GM12878 (cell line): ENCODE measurements around the gene MB21D2. TPM values are rescaled to one million over a fixed set of nuclear protein-coding genes. Genes with fewer than 3 reads are reported as not detected.

ENCODE experiments used
- ATF7 ChIP-seq: fragments of 450-650 bp; IDR thresholded peaks from 2 replicates; pipeline ENCODE4 v1.6.1; 2016; ENCODE audit warnings: low read depth, mild to moderate bottlenecking
- CEBPB ChIP-seq, 2 experiments: fragments of 150-350 bp in 1 of 2; IDR thresholded peaks; 2 replicates each; pipeline ENCODE4 v1.6.1; 2012 to 2014; ENCODE audit warnings: low read depth in 2 of 2, low read length in 2 of 2, borderline replicate concordance in 1 of 2, inconsistent platforms in 1 of 2
- CHD1 ChIP-seq: IDR thresholded peaks from 2 replicates; pipeline ENCODE4 v1.6.1; 2012; ENCODE audit warnings: low read depth, low read length, improper control_type of control experiment
- CREM ChIP-seq: IDR thresholded peaks from 2 replicates; pipeline ENCODE4 v1.6.1; 2014; ENCODE audit warnings: antibody characterized with exemption, low read depth
- DPF2 ChIP-seq: fragments of 450-650 bp; IDR thresholded peaks from 2 replicates; pipeline ENCODE4 v1.6.1; 2017; ENCODE audit warnings: mild to moderate bottlenecking
- EZH2 ChIP-seq: IDR thresholded peaks from 2 replicates; pipeline ENCODE4 v1.6.1; 2012; ENCODE audit warnings: low read depth, mild to moderate bottlenecking, control low read depth, inconsistent platforms, low read length, borderline replicate concordance; ENCODE audit not compliant: control insufficient read depth
- FOXK2 ChIP-seq: fragments of 450-650 bp; IDR thresholded peaks from 2 replicates; pipeline ENCODE4 v1.6.1; 2017; ENCODE audit warnings: mild to moderate bottlenecking, moderate library complexity
- IKZF2 ChIP-seq, 2 experiments: fragments of 450-650 bp; IDR thresholded peaks; 2 replicates each; pipeline ENCODE4 v1.6.1; 2017; ENCODE audit warnings: mild to moderate bottlenecking in 2 of 2, moderate library complexity in 2 of 2
- IRF4 ChIP-seq: IDR thresholded peaks from 2 replicates; pipeline ENCODE4 v1.6.1; 2011; ENCODE audit warnings: low read depth, low read length
- MYC ChIP-seq: IDR thresholded peaks from 2 replicates; pipeline ENCODE4 v1.6.1; 2011; ENCODE audit warnings: mild to moderate bottlenecking, low read length, moderate library complexity, inconsistent platforms; ENCODE audit not compliant: insufficient read depth, insufficient replicate concordance, insufficient read length, severe bottlenecking
- NBN ChIP-seq: fragments of 450-650 bp; IDR thresholded peaks from 2 replicates; pipeline ENCODE4 v1.6.1; 2016
- NFXL1 ChIP-seq: fragments of 450-650 bp; IDR thresholded peaks from 2 replicates; pipeline ENCODE4 v1.6.1; 2017; ENCODE audit warnings: antibody characterized with exemption, mild to moderate bottlenecking, borderline replicate concordance
- SMAD1 ChIP-seq: fragments of 450-650 bp; IDR thresholded peaks from 2 replicates; pipeline ENCODE4 v1.6.1; 2018; ENCODE audit warnings: mild to moderate bottlenecking, low read depth; ENCODE audit not compliant: partially characterized antibody
- SUZ12 ChIP-seq: fragments of 200-600 bp; sonication (generic); IDR thresholded peaks from one replicate; pipeline ENCODE4 v1.6.1; 2018; ENCODE audit warnings: antibody characterized with exemption, mild to moderate bottlenecking; ENCODE audit not compliant: unreplicated experiment
- TBL1XR1 ChIP-seq: IDR thresholded peaks from 2 replicates; pipeline ENCODE4 v1.6.1; 2012; ENCODE audit warnings: low read depth, low read length, improper control_type of control experiment
- USF2 ChIP-seq: IDR thresholded peaks from 2 replicates; pipeline ENCODE4 v1.6.1; 2011; ENCODE audit warnings: low read depth, low read length, improper control_type of control experiment, borderline replicate concordance
- WRNIP1 ChIP-seq: IDR thresholded peaks from 2 replicates; pipeline ENCODE4 v1.6.1; 2011; ENCODE audit warnings: low read depth, low read length, improper control_type of control experiment, borderline replicate concordance
- YY1 ChIP-seq: IDR thresholded peaks from 2 replicates; pipeline ENCODE4 v1.6.1; 2011; ENCODE audit warnings: low read depth, mild to moderate bottlenecking, low read length
- ZNF217 ChIP-seq: fragments of 450-650 bp; IDR thresholded peaks from 2 replicates; pipeline ENCODE4 v1.6.1; 2017; ENCODE audit warnings: antibody characterized with exemption, mild to moderate bottlenecking
- polyA plus RNA-seq, 11 experiments: library from polyadenylated mRNA; depleted of rRNA in 4 of 11; unstranded in 6 of 11; stranded (reverse) in 5 of 11; fragments of >200 nt; fragmentation: Nextera tagmentation in 4 of 11; fragmentation: Illumina TruSeq in 1 of 11; extraction: Ambion mirVana in 4 of 11; extraction: Trizol in 1 of 11; gene quantifications; 1 replicate in 1 of 11; 2 replicates in 10 of 11; pipeline versions ENCODE4 v1.2.1 to v1.2.3, GENCODE V29; 2011 to 2016; ENCODE audit warnings: inconsistent platforms in 2 of 11, missing spikeins in 2 of 11, low read depth in 1 of 11
- total RNA-seq, 4 experiments: library from RNA; depleted of rRNA in 3 of 4; stranded (reverse); fragments of >200 nt in 3 of 4; fragmentation: Illumina TruSeq in 1 of 4; extraction: Trizol in 1 of 4; gene quantifications; 2 replicates each; pipeline versions ENCODE4 v1.2.1 to v1.2.3, GENCODE V29; 2013 to 2021
- TF ChIP-seq, protein P1 (sequence below): fragments of 450-650 bp; formaldehyde crosslinking; IDR thresholded peaks from 2 replicates; pipeline ENCODE4 v1.4.0; 2022; ENCODE audit warnings: mild to moderate bottlenecking, moderate library complexity
- TF ChIP-seq, protein P2 (sequence below): fragments of 450-650 bp; formaldehyde crosslinking; IDR thresholded peaks from 2 replicates; pipeline ENCODE4 v1.5.0; 2022; ENCODE audit warnings: mild to moderate bottlenecking, missing genetic modification characterization
- TF ChIP-seq, protein P3 (sequence below): IDR thresholded peaks from 2 replicates; pipeline ENCODE4 v1.6.1; 2012; ENCODE audit warnings: low read depth, low read length, improper control_type of control experiment

The MB21D2 gene
- total and polyA plus RNA-seq, 10 of the 15 experiments (the other 5 are each of a cell fraction or from before 2014, with no cell fraction given), result 7.9 to 21.2 (median 15.3) TPM

GRCh38 chr3:192892981-192893700, 24.5 kb downstream of the MB21D2 start (continued):
- TF ChIP-seq USF2 (no peak), NFXL1 (no peak), CEBPB (IDR thresholded peaks at IDR 0.05; ENCODE audit: borderline replicate concordance in 1 of 2, low read depth in 2 of 2, low read length in 2 of 2) (0 out of 4 replicates have a peak, but pooled peaks of 1 of the 2 experiments have one; percentile 54), YY1 (peak; percentile 54; the same call in 1 of the 2 replicates), CREM (peak; percentile 91), ATF7 (peak; percentile 98), WRNIP1 (0 out of 2 replicates have a peak, but pooled peaks have one; percentile 38), FOXK2 (no peak), ZNF217 (peak; percentile 69; the same call in 1 of the 2 replicates), IKZF2 (IDR thresholded peaks at IDR 0.05) (peak; percentile 100), SUZ12 (no peak), TBL1XR1 (peak; percentile 77; the same call in 1 of the 2 replicates), DPF2 (peak; percentile 98), IRF4 (peak; percentile 89), CHD1 (no peak), MYC (no peak), NBN (peak; percentile 92; the same call in 1 of the 2 replicates), SMAD1 (peak; percentile 85), EZH2 (no peak)
- TF ChIP-seq, protein P1, sequence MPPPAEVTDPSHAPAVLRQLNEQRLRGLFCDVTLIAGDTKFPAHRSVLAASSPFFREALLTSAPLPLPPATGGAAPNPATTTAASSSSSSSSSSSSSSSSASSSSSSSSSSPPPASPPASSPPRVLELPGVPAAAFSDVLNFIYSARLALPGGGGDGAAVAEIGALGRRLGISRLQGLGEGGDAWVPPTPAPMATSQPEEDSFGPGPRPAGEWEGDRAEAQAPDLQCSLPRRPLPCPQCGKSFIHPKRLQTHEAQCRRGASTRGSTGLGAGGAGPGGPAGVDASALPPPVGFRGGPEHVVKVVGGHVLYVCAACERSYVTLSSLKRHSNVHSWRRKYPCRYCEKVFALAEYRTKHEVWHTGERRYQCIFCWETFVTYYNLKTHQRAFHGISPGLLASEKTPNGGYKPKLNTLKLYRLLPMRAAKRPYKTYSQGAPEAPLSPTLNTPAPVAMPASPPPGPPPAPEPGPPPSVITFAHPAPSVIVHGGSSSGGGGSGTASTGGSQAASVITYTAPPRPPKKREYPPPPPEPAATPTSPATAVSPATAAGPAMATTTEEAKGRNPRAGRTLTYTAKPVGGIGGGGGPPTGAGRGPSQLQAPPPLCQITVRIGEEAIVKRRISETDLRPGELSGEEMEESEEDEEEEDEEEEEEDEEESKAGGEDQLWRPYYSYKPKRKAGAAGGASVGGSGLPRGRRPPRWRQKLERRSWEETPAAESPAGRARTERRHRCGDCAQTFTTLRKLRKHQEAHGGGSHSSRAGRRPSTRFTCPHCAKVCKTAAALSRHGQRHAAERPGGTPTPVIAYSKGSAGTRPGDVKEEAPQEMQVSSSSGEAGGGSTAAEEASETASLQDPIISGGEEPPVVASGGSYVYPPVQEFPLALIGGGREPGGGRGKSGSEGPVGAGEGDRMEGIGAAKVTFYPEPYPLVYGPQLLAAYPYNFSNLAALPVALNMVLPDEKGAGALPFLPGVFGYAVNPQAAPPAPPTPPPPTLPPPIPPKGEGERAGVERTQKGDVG (CRISPR knock-in tag), result no peak
- TF ChIP-seq, protein P2, sequence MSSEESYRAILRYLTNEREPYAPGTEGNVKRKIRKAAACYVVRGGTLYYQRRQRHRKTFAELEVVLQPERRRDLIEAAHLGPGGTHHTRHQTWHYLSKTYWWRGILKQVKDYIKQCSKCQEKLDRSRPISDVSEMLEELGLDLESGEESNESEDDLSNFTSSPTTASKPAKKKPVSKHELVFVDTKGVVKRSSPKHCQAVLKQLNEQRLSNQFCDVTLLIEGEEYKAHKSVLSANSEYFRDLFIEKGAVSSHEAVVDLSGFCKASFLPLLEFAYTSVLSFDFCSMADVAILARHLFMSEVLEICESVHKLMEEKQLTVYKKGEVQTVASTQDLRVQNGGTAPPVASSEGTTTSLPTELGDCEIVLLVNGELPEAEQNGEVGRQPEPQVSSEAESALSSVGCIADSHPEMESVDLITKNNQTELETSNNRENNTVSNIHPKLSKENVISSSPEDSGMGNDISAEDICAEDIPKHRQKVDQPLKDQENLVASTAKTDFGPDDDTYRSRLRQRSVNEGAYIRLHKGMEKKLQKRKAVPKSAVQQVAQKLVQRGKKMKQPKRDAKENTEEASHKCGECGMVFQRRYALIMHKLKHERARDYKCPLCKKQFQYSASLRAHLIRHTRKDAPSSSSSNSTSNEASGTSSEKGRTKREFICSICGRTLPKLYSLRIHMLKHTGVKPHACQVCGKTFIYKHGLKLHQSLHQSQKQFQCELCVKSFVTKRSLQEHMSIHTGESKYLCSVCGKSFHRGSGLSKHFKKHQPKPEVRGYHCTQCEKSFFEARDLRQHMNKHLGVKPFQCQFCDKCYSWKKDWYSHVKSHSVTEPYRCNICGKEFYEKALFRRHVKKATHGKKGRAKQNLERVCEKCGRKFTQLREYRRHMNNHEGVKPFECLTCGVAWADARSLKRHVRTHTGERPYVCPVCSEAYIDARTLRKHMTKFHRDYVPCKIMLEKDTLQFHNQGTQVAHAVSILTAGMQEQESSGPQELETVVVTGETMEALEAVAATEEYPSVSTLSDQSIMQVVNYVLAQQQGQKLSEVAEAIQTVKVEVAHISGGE (CRISPR knock-in tag), result no peak
- TF ChIP-seq, protein P3, sequence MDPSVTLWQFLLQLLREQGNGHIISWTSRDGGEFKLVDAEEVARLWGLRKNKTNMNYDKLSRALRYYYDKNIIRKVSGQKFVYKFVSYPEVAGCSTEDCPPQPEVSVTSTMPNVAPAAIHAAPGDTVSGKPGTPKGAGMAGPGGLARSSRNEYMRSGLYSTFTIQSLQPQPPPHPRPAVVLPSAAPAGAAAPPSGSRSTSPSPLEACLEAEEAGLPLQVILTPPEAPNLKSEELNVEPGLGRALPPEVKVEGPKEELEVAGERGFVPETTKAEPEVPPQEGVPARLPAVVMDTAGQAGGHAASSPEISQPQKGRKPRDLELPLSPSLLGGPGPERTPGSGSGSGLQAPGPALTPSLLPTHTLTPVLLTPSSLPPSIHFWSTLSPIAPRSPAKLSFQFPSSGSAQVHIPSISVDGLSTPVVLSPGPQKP, result no peak
